HL-60 (cell line): ENCODE data around the gene BAD.
A peak's percentile ranks its signal among the peaks of the same experiment; 100 is the strongest.

ENCODE experiments used
- DNase-seq, 2 experiments: peaks; one replicate each; pipeline ENCODE4 v3.0.0-alpha.2; 2010 to 2020; ENCODE audit warnings: low read depth in 1 of 2, low spot score in 1 of 2
- H3K27ac ChIP-seq: fragments of 250-450 bp; sonication (Bioruptor Pico); replicated peaks from 2 replicates; pipeline ENCODE4 v1.5.1; 2020; ENCODE audit warnings: mild to moderate bottlenecking, moderate library complexity
- H3K27me3 ChIP-seq: fragments of 250-450 bp; sonication (Bioruptor Pico); 2 replicates; pipeline ENCODE4 v1.5.1; 2021; ENCODE audit warnings: mild to moderate bottlenecking, moderate library complexity; ENCODE audit not compliant: insufficient read depth, poor library complexity, severe bottlenecking
- H3K4me3 ChIP-seq: replicated peaks from 2 replicates; pipeline ENCODE4 v1.5.1; 2011; ENCODE audit warnings: mild to moderate bottlenecking, control low read depth, low read length; ENCODE audit not compliant: insufficient read depth
- CTCF ChIP-seq: IDR thresholded peaks from one replicate; pipeline ENCODE4 v1.5.1; 2011; ENCODE audit warnings: low read length, control low read depth, inconsistent platforms; ENCODE audit not compliant: insufficient read depth
- GABPA ChIP-seq: IDR thresholded peaks from 2 replicates; pipeline ENCODE4 v1.6.1; 2012; ENCODE audit warnings: low read depth
- POLR2AphosphoS5 ChIP-seq: IDR thresholded peaks from 2 replicates; pipeline ENCODE4 v1.6.1; 2012; ENCODE audit warnings: low read depth
- SPI1 ChIP-seq: IDR thresholded peaks from 2 replicates; pipeline ENCODE4 v1.6.1; 2012; ENCODE audit warnings: low read depth, mild to moderate bottlenecking, borderline replicate concordance
- TF ChIP-seq, protein P1 (sequence below): IDR thresholded peaks from 2 replicates; pipeline ENCODE4 v1.6.1; 2012; ENCODE audit warnings: low read depth; ENCODE audit not compliant: insufficient replicate concordance

The BAD gene

GRCh38 chr11:64320556-64320955 is 36.1 kb upstream of the BAD start:
- TF ChIP-seq CTCF (no peak), SPI1 (no peak), POLR2AphosphoS5 (no peak), GABPA (no peak)
- TF ChIP-seq, protein P1, sequence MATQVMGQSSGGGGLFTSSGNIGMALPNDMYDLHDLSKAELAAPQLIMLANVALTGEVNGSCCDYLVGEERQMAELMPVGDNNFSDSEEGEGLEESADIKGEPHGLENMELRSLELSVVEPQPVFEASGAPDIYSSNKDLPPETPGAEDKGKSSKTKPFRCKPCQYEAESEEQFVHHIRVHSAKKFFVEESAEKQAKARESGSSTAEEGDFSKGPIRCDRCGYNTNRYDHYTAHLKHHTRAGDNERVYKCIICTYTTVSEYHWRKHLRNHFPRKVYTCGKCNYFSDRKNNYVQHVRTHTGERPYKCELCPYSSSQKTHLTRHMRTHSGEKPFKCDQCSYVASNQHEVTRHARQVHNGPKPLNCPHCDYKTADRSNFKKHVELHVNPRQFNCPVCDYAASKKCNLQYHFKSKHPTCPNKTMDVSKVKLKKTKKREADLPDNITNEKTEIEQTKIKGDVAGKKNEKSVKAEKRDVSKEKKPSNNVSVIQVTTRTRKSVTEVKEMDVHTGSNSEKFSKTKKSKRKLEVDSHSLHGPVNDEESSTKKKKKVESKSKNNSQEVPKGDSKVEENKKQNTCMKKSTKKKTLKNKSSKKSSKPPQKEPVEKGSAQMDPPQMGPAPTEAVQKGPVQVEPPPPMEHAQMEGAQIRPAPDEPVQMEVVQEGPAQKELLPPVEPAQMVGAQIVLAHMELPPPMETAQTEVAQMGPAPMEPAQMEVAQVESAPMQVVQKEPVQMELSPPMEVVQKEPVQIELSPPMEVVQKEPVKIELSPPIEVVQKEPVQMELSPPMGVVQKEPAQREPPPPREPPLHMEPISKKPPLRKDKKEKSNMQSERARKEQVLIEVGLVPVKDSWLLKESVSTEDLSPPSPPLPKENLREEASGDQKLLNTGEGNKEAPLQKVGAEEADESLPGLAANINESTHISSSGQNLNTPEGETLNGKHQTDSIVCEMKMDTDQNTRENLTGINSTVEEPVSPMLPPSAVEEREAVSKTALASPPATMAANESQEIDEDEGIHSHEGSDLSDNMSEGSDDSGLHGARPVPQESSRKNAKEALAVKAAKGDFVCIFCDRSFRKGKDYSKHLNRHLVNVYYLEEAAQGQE = no peak
- Histone ChIP-seq H3K27me3 (no peaks in the 10 kb centered on the region), H3K27ac (no peak overlapping the region), H3K4me3 (no peak overlapping the region)
- DNase-seq = no peak

DNA sequence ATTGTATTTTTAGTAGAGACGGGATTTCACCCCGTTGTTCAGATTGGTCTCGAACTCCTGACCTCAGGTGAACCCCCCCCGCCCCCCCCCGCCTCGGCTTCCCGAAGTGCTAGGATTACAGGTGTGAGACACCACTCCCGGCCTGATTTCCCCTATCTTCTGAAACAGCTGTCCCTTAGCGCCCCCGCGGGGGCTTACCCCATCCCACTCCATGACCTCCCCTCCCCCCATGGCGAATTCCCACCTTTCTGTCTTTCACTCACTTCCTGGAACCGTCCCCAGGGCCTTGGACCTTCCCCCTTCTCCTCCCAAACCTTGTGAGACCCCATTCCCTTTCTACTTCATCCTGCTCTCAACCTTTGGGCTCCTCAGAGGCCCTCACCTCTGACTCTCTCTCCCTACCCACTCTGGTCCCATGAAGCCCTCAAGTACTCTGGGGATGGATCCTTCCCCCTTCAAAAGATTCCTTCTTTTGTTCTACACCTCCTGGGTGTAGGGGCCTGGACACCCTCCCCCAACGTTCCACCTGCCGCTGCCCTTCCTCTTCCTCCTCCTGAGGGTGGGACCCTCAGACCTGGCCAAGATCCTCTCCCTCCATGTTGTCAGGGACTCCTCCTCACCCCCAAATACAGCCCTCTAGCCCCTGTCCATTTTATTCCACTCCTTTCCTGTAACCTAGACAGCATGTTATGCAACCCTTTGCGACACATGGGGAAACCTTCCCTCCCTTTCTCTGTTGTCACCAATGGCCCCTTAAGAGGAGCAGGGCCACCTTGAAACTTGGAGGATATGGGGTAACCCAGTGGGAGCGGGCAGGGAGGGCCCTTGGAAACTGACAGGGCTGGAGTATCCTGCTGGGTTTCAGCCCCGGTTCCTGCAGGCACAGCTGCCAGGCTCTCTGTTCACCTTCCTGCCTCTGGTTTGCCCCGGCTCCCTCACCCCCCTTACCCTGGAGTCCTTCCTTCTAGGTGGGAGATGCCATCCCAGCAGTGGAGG is 34.6 kb upstream of the BAD start:
- H3K27me3 ChIP-seq = no peaks in the 10 kb centered on the region
- H3K4me3 ChIP-seq = peak overlapping the region; percentile 92
- DNase-seq = peak; percentile 84 to 86
- H3K27ac ChIP-seq = peak overlapping the region; percentile 96
- TF ChIP-seq CTCF = no peak
- TF ChIP-seq POLR2AphosphoS5 = peak; percentile 59; the same call in 1 of the 2 replicates

GRCh38 chr11:64317961-64318765 is 33.7 kb upstream of the BAD start, which contains the start of gene PRDX5:
PRDX5 (plus strand) TSS chr11:64318121; CDS start chr11:64318216, 95 bp downstream.
- TF ChIP-seq CTCF = peak; percentile 29
- TF ChIP-seq POLR2AphosphoS5 = peak; percentile 74
- TF ChIP-seq GABPA = no peak
- peak; percentile 49; the same call in 1 of the 2 replicates for TF ChIP-seq SPI1
- TF ChIP-seq, protein P1 = peak; percentile 22
- peak; percentile 97 to 98 for DNase-seq
- H3K27me3 ChIP-seq = no peaks in the 10 kb centered on the region
- H3K4me3 ChIP-seq = peak within 1 kb of the TSS; percentile 92
- H3K27ac ChIP-seq = peak within 1 kb of the TSS; percentile 96
